Stimulated activated CD8-positive, alpha-beta memory T cell treated with anti-CD3 and anti-CD28 coated beads, Interleukin-12 subunit alpha, Interleukin-12 subunit beta, amount 100 ng/mL, for 1 hour (primary cell): Measurements from ENCODE around the gene MUC7.
"Not testable (repeated sequence)": the region's sequence is repeated elsewhere in the genome, so short reads cannot be mapped to it uniquely, and the experiment has no call there.

Source experiments
- DNase-seq: peaks from one replicate; pipeline ENCODE4 v3.0.0-alpha.2; 2020; ENCODE audit warnings: low read depth

The MUC7 gene

GRCh38 chr4:70471897-70472296, at the start of gene MUC7:
TSS of gene MUC7 (plus strand) at chr4:70472197. CDS start at chr4:70474022, 1,825 bp downstream.
- no peak for DNase-seq

- no peak for DNase-seq
Observed at GRCh38 chr4:70425306-70425705, 46.7 kb upstream of the MUC7 start.

DNA sequence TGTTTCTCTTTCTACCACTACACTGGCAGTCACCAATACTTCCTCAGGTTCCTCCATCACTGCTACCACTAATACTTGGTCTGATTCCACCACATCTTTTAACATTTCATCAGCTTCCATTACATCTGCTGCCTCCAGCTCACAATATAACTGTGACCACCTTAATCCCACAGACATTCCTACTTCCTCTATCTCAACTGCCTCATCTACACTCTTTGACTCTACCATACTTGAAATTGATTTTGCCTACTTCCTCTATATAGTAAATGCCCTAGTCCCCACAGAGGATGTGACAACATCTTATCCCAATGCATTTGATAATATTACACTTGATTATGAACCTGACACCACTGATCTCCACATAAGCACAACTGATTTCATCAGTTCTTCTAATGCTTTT, 45.2 kb upstream of the MUC7 start:
- no peak for DNase-seq

DNA sequence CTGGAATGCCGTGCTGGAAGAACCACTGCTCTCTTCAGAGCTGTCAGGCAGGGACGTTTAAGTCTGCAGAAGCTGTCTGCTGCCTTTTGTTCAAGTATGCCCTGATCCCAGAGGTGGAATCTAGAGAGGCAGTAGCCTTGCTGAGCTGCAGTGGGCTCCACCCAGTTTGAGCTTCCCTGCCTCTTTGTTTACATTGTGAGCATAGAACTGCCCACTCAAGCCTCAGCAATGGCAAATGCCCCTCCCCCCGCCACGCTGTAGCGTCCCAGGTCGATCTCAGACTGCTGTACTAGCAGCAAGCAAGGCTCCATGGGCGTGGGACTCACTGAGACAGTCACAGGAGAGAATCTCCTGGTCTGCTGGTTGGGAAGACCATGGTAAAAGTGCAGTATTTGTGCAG, 34.8 kb upstream of the MUC7 start:
- no peak for DNase-seq

- DNase-seq: no peak
Observed at GRCh38 chr4:70442474-70442873, 29.5 kb upstream of the MUC7 start.

DNA sequence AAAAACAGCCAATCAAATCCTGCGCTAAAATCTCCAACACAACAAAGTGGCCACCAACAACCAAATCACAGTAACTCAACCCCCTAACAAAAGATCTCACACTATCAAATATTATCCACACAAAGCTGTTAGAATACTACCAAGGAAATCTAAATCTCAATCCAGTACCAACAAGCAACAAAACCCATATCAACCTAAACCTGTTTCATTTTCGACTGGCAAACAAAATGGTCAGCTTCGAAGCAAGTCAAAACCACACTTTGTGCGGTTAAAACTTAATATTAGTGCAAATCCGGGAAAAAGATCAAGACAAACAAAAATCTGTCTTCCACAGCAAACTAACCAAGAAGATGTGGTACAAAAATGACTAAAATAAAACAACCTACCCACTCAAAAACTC, 28.7 kb upstream of the MUC7 start:
- no peak for DNase-seq

GRCh38 chr4:70449220-70449619, 22.8 kb upstream of the MUC7 start:
- DNase-seq: no peak

GRCh38 chr4:70452946-70453345, 19.1 kb upstream of the MUC7 start:
- no peak for DNase-seq

DNA sequence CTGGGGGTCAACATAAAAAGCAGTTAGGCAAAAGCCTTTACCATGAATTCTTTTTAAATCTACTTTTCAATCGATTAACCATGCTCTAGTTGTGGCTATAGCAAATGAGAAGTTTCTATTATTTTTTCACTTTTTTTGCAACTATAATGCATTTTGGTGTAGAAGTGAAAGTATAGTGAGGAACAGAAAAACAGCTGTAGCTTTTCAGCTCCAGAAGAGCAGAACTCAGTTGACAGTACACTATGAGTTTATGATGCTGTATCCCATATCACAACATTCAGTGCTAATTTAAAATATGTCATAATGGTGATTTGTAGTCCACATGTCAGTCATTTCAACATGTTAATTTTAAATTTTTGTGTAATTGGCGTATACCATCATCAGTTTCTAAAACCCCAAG, 8.7 kb upstream of the MUC7 start:
- DNase-seq: no peak

- DNase-seq: no peak
Observed at GRCh38 chr4:70473679-70474078, 1.7 kb downstream of the MUC7 start.

DNA sequence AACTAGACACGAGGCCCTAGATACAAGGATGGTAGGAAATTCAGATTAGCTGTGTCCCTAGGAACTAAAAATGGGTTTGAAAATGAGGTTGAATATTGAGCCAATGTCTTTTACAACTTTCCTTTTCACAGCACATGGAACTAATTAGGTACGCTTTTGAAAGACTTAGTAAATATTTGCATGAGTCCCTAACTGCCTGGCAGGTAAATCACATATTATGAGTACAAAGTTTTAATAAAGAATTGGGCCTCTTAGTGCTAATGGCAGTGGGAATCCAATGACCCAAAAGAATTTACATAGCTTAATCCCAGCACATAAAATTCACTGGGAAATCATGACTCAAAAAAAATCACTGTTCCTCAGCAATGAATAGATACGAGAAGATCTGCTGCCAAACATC, 16.8 kb downstream of the MUC7 start:
- no peak for DNase-seq

DNA sequence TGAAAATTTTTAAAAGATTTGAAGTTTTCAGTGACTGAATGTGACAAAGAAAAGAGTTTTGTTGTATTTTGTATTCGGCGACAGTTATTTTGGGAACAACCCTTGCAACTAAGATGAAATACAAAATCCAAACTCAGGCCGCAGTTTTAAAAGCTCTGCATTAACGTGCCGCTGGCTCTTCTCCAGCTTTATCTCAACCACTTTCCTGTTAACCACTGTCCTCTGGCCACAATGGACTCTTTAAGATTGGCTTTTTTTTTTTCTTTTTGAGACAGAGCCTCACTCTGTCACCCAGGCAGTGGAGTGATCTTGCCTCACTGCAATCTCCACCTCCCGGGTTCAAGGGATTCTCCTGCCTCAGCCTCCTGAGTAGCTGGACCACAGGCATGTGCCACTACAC, 24.2 kb downstream of the MUC7 start:
- no peak for DNase-seq

DNA sequence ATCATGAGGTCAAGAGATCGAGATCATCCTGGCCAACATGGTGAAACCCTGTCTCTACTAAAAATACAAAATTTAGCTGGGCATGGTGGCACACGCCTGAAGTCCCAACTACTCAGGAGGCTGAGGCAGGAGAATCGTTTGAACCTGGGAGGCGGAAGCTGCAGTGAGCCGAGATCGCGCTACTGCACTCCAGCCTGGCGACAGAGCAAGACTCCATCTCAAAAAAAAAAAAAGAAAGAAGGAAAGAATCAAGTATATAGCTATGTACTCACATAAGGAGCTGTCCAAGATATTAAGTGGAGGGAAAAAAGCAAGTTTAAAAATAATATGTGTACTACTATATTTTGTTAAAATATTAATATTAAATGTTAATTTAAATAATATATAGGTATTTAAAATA, 29.8 kb downstream of the MUC7 start:
- DNase-seq: not testable (repeated sequence)

- DNase-seq: no peak
Observed at GRCh38 chr4:70504733-70505132, 32.7 kb downstream of the MUC7 start.

- peak; percentile 20 for DNase-seq
Observed at GRCh38 chr4:70505151-70505748, 33.3 kb downstream of the MUC7 start.

GRCh38 chr4:70508801-70509200, 36.8 kb downstream of the MUC7 start:
- no peak for DNase-seq

GRCh38 chr4:70511365-70511764, 39.4 kb downstream of the MUC7 start:
- no peak for DNase-seq

GRCh38 chr4:70515367-70516250, 43.6 kb downstream of the MUC7 start:
- DNase-seq: no peak

GRCh38 chr4:70518269-70518668, 46.3 kb downstream of the MUC7 start, which contains the start of gene AMTN:
TSS of gene AMTN (plus strand) at chr4:70518569. CDS start at chr4:70518778, 209 bp downstream.
- DNase-seq: no peak

- no peak for DNase-seq
Observed at GRCh38 chr4:70518716-70519115, 46.7 kb downstream of the MUC7 start.

DNA sequence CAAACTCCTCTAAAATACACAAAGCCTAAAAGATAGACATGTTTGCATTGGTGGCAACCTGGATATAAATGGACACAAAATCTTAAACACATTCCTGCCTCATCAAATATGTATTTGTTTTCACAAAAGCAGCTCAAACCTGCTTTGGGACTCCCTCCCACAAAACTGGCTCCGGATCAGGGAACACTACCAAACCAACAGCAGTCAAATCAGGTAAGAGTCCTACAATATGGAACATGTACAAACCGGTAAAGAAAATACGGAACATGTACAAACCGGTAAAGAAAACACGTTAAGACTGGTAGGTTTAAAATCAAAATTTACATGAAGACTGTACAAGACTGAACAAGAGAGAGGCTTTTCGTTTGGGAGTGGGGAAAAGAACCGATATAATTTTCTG, 50.6 kb downstream of the MUC7 start:
- DNase-seq: no peak

GRCh38 chr4:70530997-70531396, 59.0 kb downstream of the MUC7 start:
- DNase-seq: no peak

GRCh38 chr4:70531981-70532380, 60.0 kb downstream of the MUC7 start:
- no peak for DNase-seq
